M059J (cell line): ENCODE measurements around the gene PERCC1. TPM values are rescaled to one million over a fixed set of nuclear protein-coding genes. Genes with fewer than 3 reads are reported as not detected.
"Not testable (repeated sequence)": the region's sequence is repeated elsewhere in the genome, so short reads cannot be mapped to it uniquely, and the experiment has no call there.

Experiments used
- DNase-seq: peaks from one replicate; pipeline ENCODE4 v3.0.0-alpha.2; 2012; ENCODE audit warnings: low read depth
- total RNA-seq: library from RNA; depleted of rRNA; stranded (reverse); fragments of >200 nt; shearing (Covaris generic); gene quantifications from 2 replicates; pipeline ENCODE4 v1.2.3, GENCODE V29; 2014

The PERCC1 gene
- total RNA-seq, 1 experiment from 2014 or later: not detected

DNA sequence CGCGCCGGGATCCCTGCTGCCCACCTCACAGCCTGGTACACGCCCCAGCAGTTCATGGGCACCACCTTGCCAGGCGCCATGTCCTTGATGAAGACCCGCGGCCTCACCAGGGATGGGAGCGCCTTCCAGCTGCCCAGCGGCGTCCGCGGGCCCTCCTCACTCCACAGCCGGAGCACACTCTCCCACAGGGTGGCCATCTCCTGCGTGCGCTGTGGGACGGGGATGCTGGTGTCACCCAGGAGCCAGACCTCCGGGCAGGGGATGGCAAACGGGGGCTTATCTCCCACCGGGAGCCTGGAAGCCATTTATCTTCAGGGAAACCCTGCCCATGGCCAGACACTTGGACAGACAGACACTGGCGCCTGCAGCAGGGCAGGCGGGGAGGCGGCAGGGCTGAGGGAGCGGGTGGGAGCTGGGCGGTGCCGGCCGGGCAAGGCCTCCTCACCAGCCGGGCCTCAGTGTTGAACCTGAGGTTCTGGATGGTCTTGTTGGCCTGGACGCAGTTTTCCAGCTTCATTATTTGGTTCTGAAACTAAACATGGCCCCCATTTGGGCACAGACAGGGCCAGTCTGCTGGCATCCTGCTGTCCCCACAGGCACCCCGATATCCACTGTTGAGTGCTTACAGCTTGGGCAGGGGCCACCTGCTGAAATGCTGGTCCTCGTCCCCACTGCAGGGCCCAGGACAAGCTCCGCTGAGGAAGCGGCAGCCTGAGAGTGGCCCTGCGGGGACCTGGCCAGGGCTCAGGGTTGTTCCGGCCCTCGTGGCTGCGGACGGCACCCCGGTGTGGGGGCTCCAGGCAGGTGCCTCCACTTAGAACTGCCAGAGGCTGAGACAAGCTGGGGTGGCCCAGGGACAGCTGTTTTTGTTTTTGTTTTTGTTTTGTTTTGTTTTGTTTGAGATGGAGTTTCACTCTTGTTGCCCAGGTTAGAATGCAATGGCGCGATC, 4.0 kb downstream of the PERCC1 start:
- DNase-seq: no peak

GRCh38 chr16:1435921-1436697, 5.2 kb downstream of the PERCC1 start:
- DNase-seq: no peak

DNA sequence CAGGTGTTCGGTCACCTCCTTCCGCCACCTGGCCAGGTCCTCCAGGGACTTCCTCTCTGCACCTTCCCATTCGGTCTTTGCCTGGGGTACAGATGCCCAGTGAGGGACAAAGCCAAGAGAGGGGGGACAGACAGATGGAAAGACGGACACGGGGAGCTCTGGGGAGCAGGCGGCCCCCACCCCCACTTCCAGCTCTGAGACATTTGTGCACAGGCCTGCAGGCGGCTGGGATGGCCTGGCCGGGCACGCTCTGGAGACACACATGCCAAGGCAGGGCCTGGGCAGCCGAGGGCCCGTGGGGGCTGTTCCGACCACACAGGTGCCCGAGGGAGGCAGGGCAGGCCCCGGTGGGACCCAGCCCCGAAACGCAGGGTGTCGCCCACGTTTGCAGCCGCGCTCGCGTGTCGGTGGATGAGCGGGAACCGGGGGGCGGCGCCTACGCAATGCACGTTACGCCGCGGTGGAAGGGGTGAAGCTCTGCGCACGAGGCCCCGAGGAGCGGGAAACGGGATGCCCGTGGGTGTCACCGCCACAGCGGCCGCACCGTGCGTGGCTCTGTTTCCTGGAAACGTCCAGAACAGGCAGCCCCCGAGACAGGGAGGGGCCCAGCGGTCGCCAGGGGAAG, 6.0 kb downstream of the PERCC1 start:
- DNase-seq: no peak

DNA sequence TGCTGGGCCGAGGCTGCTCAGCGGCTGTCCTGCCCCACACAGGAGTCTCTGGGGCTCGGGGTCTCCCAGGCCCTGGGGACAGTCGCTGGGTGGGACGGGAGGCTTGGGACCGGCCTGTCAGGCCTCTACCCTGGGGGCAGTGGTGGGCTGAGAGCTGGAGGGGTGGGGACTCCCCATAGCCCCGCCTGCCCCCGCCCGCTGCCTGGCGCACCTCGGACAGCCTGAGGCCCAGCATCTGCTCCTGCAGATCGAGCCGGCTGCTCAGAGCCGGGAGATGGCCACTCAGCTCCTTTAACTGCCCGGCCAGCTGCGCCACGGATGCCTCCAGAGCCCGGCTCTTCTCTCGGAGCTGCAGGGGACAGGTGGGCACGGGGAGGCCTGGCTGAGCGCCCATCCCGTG, 6.7 kb downstream of the PERCC1 start:
- no peak for DNase-seq

DNA sequence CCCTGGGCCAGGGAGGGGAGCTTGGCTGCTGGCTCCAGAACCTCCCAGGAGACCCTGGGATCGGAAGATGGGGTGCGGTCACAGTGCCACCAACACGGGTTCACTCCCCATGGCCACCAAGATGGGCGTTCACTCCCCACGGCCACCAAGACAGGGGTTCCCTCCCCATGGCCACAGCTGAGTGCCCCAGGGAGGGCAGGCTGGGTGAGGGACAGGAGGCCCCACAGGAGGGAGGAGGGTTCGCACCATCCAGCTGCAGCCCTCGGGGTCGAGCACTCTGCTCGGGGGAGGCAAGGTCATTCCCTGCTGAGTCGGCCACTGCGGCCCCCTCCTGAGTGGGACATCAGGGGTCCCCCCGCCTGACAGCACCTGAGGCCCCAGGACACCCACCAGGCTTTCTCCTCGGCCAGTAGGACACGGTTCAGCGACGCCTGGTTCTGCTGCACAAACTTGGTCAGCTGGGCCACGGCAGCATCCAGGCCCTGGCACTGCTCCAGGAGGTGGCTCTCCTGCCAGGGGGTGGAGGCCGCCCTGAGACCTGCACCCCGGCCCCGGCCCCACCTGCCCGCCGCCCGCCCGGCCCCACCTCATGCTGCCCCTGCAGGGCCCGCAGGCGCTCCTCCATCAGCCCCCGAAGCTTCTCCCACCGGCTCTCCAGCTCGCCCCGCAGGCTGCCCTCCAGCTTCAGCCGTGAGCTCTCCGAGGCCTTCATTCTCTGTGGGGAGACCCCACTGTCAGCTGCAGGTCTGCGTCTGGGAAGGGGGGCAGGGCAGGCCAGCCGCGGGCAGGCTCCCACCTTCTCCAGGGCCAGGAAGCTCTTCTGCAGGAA, 7.6 kb downstream of the PERCC1 start:
- DNase-seq: no peak

- DNase-seq: no peak
These were observed 8.3 kb downstream of the PERCC1 start for GRCh38 chr16:1439058-1439698.

DNA sequence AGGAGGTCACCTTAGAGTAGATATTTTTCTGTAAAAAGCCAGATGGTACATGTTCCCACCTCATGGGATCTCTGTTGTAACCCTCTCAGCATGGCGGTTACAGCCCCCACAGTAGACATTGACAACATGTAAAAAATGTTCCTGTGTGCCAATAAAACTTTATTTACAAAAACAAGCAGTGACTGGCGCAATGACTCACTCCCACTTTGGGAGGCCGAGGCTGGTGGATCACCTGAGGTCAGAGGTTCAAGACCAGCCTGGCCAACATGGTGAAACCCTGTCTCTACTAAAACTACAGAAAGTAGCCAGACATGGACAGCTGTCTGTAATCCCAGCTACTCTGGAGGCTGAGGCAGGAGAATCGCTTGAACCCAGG, 8.8 kb downstream of the PERCC1 start:
- DNase-seq: not testable (repeated sequence)

DNA sequence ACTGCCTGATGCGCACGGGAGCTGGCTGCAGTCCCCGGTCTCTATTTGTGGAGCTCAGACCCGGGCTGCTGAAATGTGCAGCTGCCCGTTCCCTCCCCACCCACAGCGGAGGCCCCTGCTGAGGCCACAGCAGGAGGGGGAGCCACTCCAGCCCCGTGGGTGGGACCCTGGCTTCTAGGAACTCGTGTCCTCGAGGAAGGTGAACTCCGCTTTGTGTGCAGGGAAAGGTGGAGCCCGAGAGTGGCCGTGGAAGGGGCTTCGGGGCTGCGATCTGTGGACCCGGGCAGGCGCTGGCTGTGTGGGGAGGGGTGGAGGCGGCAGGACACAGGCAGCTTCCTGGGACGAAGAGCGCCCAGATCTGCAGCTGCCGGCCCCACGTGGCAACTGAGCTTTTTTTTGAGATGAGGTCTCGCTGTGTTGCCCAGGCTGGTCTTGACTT, 10.5 kb downstream of the PERCC1 start:
- DNase-seq: no peak

GRCh38 chr16:1442697-1443096, 11.8 kb downstream of the PERCC1 start:
- DNase-seq: no peak

GRCh38 chr16:1443403-1443973, 12.6 kb downstream of the PERCC1 start:
- DNase-seq: no peak

- no peak for DNase-seq
These were observed 13.3 kb downstream of the PERCC1 start, which contains the start of gene CCDC154 for GRCh38 chr16:1443980-1444729. Gene CCDC154, minus strand, starts transcription at chr16:1444556. Its CDS starts 234 bp downstream, at chr16:1444322.

GRCh38 chr16:1444730-1445517, 14.0 kb downstream of the PERCC1 start:
- no peak for DNase-seq

DNA sequence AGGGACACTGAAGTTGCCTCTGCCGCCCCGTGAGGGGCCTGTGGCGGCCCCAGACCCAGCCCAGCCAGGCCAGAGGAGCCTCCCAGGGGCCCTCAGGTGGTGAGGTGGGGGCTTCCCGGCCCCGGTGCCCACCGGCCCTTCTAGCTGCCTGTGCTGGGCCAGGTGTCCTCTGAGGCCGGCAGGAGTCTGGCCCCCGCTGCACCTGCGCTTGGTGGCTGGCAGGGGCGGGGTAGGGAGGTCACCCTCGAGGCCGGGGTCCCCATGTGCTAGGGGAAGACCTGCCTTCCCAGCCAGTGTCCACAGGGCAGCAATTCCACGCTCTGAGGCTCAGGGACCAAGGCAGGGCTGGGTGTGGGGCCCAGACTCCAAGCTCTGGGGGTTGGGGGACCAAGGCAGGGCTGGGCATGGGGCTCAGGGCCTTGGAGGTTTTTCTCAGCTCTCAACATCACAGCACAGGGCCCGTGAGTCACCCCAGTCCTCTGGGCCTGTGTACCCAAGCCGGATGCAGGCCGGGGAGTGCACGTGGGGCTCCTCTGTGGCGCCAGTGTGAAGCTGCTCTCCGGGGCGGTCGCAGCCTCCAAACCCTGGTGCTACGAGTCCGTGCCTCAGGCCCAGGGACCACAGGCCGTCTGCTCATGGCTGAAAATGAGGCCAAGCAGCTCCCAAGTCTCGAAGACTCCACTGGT, 14.8 kb downstream of the PERCC1 start:
- no peak for DNase-seq

DNA sequence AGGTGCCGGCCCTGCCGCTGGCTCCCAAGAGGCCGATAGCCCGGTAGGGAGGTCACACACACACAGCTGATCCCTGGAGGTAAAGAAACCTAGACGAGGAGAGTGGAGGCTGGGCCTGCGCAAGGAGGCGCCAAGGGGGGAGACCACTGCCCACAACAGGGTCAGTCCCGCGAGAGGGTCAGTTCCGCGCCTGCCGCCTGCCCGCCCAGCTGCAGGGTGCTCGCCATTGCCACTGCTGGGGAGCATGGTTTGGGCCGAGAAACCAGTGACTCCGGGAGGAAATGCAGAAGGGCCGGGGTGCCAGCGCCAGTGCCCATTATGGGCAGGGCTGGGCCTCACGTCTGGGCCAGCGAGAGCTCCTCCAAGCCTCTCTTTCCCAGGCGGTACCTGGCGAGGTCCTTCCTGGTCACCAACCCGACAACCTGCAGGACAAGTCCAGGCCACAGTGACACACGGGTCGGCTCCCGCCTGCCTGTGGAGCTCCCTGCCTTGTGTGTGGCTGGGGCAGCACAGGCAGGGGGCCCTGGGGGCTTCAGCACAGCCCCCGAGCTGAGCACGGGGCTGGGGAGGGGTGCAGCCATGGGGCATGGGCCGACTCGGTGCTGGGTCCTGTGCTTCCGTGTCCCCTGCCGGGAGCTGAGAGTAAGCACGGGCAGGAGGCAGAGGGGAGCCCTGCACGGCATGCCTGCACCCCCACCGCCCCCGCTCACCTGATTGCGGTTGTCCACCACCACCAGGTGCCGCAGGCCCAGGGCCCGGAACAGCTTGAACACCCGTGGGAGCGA, 15.6 kb downstream of the PERCC1 start:
- no peak for DNase-seq

DNA sequence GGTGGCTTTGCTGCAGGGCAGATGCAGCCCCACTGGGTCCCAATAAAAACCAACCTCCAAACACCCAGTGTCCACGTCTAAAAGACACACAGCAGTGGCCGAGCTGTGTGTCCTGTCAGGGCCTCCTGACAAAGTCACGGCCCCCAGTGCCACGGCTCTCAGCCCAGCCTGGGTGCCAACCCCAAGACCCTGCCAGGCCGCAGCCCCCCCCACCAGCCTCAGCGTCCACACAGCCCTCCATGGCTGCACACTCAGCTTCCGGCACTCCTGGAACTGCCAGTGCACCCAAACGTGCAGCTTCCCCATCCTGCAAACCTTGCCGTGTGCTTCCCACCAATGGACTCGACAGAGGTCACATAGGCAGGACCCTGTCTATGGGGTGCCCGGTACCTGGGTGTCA, 17.1 kb downstream of the PERCC1 start:
- DNase-seq: no peak

GRCh38 chr16:1448536-1449116, 17.7 kb downstream of the PERCC1 start:
- DNase-seq: no peak

DNA sequence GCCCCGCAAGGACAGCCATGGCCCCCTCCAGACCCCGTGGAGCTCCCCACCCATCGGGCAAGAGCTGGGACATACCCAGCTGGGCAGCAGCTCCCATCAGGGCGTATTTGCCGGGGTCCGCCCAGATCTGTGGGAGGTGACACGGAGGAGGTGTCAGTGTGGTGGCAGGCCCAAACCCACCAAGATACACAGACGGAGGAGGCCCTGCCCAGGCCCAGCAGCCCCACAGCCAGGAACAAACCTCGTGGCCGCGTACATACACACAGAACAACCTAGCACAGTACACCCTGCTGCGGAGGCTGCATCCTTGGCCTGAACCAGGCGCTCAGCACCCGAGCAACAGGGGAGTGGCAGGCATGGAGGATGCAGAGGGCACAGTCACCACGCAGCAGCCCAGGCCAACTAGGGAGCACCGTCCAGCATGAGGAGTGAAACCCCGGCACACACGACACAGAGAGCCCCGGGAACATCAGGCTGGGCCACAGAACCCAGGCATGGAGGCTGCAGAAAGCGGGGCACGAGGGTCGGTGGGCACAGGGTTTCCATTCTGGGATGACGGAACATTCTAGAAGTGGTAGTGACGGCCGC, 18.4 kb downstream of the PERCC1 start:
- no peak for DNase-seq
